Neural progenitor cell (in vitro differentiated cells): ENCODE measurements around the gene ZNF544.

Experiments used
- EZH2 ChIP-seq: fragments of 200-600 bp; sonication (generic); IDR thresholded peaks from 2 replicates; pipeline ENCODE4 v1.6.1; 2017; ENCODE audit warnings: antibody characterized with exemption, mild to moderate bottlenecking, moderate library complexity
- TF ChIP-seq, protein P1 (sequence below): fragments of 200-600 bp; sonication (generic); IDR thresholded peaks from 2 replicates; pipeline ENCODE4 v1.5.1; 2017; ENCODE audit warnings: antibody characterized with exemption, mild to moderate bottlenecking

DNA sequence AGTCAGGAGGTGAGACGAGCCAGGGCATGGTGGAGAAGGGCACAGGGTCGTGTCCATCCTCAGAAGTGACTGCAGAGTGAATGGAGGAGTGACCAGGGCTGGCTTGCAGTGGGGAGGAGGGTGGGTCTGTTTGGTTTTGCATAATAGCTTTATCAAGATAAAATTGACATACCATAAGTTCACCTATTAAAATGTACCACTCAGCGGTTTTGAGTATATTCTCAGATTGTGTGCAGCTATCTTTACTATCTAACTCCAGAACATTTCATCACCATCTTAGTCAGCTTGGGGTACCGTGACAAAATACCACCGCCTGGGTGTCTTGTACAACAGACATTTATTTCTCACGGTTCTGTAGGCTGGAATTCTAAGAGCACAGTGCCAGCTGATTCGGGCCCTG is 63.2 kb downstream of the ZNF544 start:
- TF ChIP-seq, protein P1, sequence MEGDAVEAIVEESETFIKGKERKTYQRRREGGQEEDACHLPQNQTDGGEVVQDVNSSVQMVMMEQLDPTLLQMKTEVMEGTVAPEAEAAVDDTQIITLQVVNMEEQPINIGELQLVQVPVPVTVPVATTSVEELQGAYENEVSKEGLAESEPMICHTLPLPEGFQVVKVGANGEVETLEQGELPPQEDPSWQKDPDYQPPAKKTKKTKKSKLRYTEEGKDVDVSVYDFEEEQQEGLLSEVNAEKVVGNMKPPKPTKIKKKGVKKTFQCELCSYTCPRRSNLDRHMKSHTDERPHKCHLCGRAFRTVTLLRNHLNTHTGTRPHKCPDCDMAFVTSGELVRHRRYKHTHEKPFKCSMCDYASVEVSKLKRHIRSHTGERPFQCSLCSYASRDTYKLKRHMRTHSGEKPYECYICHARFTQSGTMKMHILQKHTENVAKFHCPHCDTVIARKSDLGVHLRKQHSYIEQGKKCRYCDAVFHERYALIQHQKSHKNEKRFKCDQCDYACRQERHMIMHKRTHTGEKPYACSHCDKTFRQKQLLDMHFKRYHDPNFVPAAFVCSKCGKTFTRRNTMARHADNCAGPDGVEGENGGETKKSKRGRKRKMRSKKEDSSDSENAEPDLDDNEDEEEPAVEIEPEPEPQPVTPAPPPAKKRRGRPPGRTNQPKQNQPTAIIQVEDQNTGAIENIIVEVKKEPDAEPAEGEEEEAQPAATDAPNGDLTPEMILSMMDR = no peak
- TF ChIP-seq EZH2 = no peak
